ENCODE results near the gene PCDHB7.

DNA sequence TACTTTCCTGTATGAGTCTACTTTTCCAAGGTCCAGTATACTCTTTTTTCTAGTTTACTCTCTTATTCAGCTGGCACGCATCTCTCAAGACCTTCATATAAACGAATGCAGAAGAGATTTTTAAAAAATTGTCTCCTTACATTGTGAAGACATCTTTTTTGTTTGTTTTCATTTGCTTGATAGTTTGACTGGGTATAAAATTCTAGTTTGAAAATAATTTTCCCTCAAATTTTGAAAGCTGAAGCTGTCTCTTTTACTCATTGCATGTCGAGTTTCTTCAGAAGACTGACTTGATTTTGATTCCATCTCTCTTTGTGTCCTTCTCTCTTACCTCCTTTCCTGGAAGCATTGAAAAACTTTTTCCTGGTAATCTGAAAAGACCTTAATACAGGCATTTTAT lies 23.9 kb downstream of the PCDHB7 start:
- TF ChIP-seq POLR2A (IDR thresholded peaks at IDR 0.05) (no peak), POLR2AphosphoS5 (IDR thresholded peaks at IDR 0.05) (no peak)
- TF ChIP-seq, protein P1, sequence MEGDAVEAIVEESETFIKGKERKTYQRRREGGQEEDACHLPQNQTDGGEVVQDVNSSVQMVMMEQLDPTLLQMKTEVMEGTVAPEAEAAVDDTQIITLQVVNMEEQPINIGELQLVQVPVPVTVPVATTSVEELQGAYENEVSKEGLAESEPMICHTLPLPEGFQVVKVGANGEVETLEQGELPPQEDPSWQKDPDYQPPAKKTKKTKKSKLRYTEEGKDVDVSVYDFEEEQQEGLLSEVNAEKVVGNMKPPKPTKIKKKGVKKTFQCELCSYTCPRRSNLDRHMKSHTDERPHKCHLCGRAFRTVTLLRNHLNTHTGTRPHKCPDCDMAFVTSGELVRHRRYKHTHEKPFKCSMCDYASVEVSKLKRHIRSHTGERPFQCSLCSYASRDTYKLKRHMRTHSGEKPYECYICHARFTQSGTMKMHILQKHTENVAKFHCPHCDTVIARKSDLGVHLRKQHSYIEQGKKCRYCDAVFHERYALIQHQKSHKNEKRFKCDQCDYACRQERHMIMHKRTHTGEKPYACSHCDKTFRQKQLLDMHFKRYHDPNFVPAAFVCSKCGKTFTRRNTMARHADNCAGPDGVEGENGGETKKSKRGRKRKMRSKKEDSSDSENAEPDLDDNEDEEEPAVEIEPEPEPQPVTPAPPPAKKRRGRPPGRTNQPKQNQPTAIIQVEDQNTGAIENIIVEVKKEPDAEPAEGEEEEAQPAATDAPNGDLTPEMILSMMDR (IDR thresholded peaks at IDR 0.05) = no peak

Data from sigmoid colon (tissue), 4 donors.